ENCODE measurements around the gene NAA40. TPM values are rescaled to one million over a fixed set of nuclear protein-coding genes. Genes with fewer than 3 reads are reported as not detected.

NAA40 gene
- total RNA-seq, 2 experiments from 2014 or later, result 11.8 to 14.0 TPM

GRCh38 chr11:63991558-63991957, 52.8 kb downstream of the NAA40 start:
- H3K27me3 Mint-ChIP-seq, result no peaks in the 10 kb centered on the region
- TF ChIP-seq, protein P1, sequence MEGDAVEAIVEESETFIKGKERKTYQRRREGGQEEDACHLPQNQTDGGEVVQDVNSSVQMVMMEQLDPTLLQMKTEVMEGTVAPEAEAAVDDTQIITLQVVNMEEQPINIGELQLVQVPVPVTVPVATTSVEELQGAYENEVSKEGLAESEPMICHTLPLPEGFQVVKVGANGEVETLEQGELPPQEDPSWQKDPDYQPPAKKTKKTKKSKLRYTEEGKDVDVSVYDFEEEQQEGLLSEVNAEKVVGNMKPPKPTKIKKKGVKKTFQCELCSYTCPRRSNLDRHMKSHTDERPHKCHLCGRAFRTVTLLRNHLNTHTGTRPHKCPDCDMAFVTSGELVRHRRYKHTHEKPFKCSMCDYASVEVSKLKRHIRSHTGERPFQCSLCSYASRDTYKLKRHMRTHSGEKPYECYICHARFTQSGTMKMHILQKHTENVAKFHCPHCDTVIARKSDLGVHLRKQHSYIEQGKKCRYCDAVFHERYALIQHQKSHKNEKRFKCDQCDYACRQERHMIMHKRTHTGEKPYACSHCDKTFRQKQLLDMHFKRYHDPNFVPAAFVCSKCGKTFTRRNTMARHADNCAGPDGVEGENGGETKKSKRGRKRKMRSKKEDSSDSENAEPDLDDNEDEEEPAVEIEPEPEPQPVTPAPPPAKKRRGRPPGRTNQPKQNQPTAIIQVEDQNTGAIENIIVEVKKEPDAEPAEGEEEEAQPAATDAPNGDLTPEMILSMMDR (IDR thresholded peaks at IDR 0.05), result no peak
- ATAC-seq (ENCODE audit: poor library complexity) (no peak), DNase-seq (no peak)
- H3K4me1 ChIP-seq (ENCODE audit: insufficient read depth, low read length), result peaks cover 20% of the 10 kb centered on the region
- no peak overlapping the region for H3K27ac Mint-ChIP-seq
- ChIA-PET POLR2A (no interaction called here), CTCF (interaction anchor here (1.8 kb wide), 1 partner anchor 9 kb away, joined by 13 read pairs; no protein-coding TSS in a partner anchor)
- H3K27me3 ChIP-seq (ENCODE audit: control insufficient read depth in 1 of 2, insufficient read depth in 2 of 2, low read length in 2 of 2), result no peaks in the 10 kb centered on the region
- no peak overlapping the region for H3K27ac ChIP-seq (ENCODE audit: low read depth in 1 of 2, low read length in 2 of 2)
- intact Hi-C loops (cut with DNase I, micrococcal nuclease), result loop anchor here in 1 of 2 experiments (10.0 kb wide), 1 partner anchor 313 kb away; the partner anchor contains the start of genes CATSPERZ and ESRRA
- no peak overlapping the region for H3K4me3 ChIP-seq (ENCODE audit: low read length)
- H3K36me3 Mint-ChIP-seq (ENCODE audit: low read depth), result peaks cover 73% of the 10 kb centered on the region
- H3K4me3 Mint-ChIP-seq, result peak overlapping the region; percentile 30
- peaks cover 22% of the 10 kb centered on the region for H3K4me1 Mint-ChIP-seq (ENCODE audit: low read depth)
- no peaks in the 10 kb centered on the region for H3K9me3 ChIP-seq (ENCODE audit: control insufficient read depth in 1 of 2, insufficient read depth in 1 of 2, low read length in 2 of 2)
- no peaks in the 10 kb centered on the region for H3K9me3 Mint-ChIP-seq
- H3K36me3 ChIP-seq (ENCODE audit: insufficient read depth, low read length), result peaks cover 66% of the 10 kb centered on the region

- Mint-ChIP-seq H3K27me3 (no peaks in the 10 kb centered on the region), H3K4me3 (no peak overlapping the region), H3K36me3 (ENCODE audit: low read depth) (peaks cover 88% of the 10 kb centered on the region), H3K27ac (no peak overlapping the region), H3K9me3 (no peaks in the 10 kb centered on the region), H3K4me1 (ENCODE audit: low read depth) (peaks cover 14% of the 10 kb centered on the region)
- ChIA-PET POLR2A (no interaction called here), CTCF (no interaction called here)
- TF ChIP-seq, protein P1 (IDR thresholded peaks at IDR 0.05), result no peak
- Histone ChIP-seq H3K9me3 (ENCODE audit: control insufficient read depth in 1 of 2, insufficient read depth in 1 of 2, low read length in 2 of 2) (no peaks in the 10 kb centered on the region), H3K4me3 (ENCODE audit: low read length) (no peak overlapping the region), H3K36me3 (ENCODE audit: insufficient read depth, low read length) (peaks cover 76% of the 10 kb centered on the region), H3K4me1 (ENCODE audit: insufficient read depth, low read length) (peaks cover 5% of the 10 kb centered on the region), H3K27me3 (ENCODE audit: control insufficient read depth in 1 of 2, insufficient read depth in 2 of 2, low read length in 2 of 2) (no peaks in the 10 kb centered on the region), H3K27ac (ENCODE audit: low read depth in 1 of 2, low read length in 2 of 2) (no peak overlapping the region)
- no peak for ATAC-seq (ENCODE audit: poor library complexity)
- intact Hi-C loops (cut with DNase I, micrococcal nuclease), result loop anchor here in 1 of 2 experiments (10.0 kb wide), 1 partner anchor 312 kb away; the partner anchor contains the start of genes CATSPERZ and ESRRA
- no peak for DNase-seq
Measured at GRCh38 chr11:63993100-63993499, 54.3 kb downstream of the NAA40 start.

DNA sequence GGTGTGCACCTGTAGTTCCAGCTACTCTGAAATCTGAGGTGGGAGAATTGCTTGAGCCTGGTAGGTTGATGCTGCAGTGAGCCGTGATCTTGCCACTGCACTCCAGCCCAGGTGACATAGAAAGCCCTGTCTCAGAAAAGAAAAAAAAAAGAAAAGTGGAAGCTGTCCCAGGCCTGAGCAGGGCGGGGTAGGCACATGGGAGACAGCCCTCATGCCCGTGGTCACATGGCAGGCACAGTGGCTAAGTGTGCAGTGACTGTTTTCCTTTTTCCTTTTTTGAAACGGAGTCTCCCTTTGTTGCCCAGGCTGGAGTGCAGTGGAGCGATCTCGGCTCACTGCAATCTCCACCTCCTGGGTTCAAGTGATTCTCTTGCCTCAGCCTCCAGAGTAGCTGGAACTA, 55.2 kb downstream of the NAA40 start:
- no peaks in the 10 kb centered on the region for H3K9me3 ChIP-seq (ENCODE audit: control insufficient read depth in 1 of 2, insufficient read depth in 1 of 2, low read length in 2 of 2)
- no peak overlapping the region for H3K4me3 Mint-ChIP-seq
- TF ChIP-seq, protein P1 (IDR thresholded peaks at IDR 0.05), result no peak
- H3K4me3 ChIP-seq (ENCODE audit: low read length), result no peak overlapping the region
- intact Hi-C loops (cut with DNase I, micrococcal nuclease), result loop anchor here in 1 of 2 experiments (10.0 kb wide), 1 partner anchor 311 kb away; the partner anchor contains the start of genes CATSPERZ and ESRRA
- ATAC-seq (ENCODE audit: poor library complexity) (no peak), DNase-seq (no peak)
- H3K36me3 ChIP-seq (ENCODE audit: insufficient read depth, low read length), result peaks cover 69% of the 10 kb centered on the region
- H3K4me1 Mint-ChIP-seq (ENCODE audit: low read depth), result peaks cover 9% of the 10 kb centered on the region
- peaks cover 6% of the 10 kb centered on the region for H3K4me1 ChIP-seq (ENCODE audit: insufficient read depth, low read length)
- no peaks in the 10 kb centered on the region for H3K27me3 Mint-ChIP-seq
- no peaks in the 10 kb centered on the region for H3K9me3 Mint-ChIP-seq
- ChIA-PET CTCF (no interaction called here), POLR2A (no interaction called here)
- no peaks in the 10 kb centered on the region for H3K27me3 ChIP-seq (ENCODE audit: control insufficient read depth in 1 of 2, insufficient read depth in 2 of 2, low read length in 2 of 2)
- no peak overlapping the region for H3K27ac ChIP-seq (ENCODE audit: low read depth in 1 of 2, low read length in 2 of 2)
- no peak overlapping the region for H3K27ac Mint-ChIP-seq
- peaks cover 85% of the 10 kb centered on the region for H3K36me3 Mint-ChIP-seq (ENCODE audit: low read depth)
